SK-N-SH treated with all-trans-retinoic acid at 6 μM for 48 hours (cell line): Measurements from ENCODE around the gene ADGRB3.

ENCODE experiments used
- ATAC-seq: fragments of 200-7000 bp; cut with Tn5 transposase; 3 replicates; pipeline ENCODE4 v1.9.1; 2020; ENCODE audit warnings: mild to moderate bottlenecking, moderate library complexity
- ARNTL ChIP-seq: fragments of 450-650 bp; formaldehyde crosslinking; IDR thresholded peaks from 2 replicates; pipeline ENCODE4 v1.5.0; 2020; ENCODE audit warnings: low read depth, mild to moderate bottlenecking, moderate library complexity, borderline replicate concordance
- BACH2 ChIP-seq: fragments of 250-450 bp; sonication (Bioruptor Pico); IDR thresholded peaks from 2 replicates; pipeline ENCODE4 v1.9.0; 2021; ENCODE audit warnings: mild to moderate bottlenecking, borderline replicate concordance
- CREB5 ChIP-seq: fragments of 250-450 bp; sonication (Bioruptor Pico); IDR thresholded peaks from 2 replicates; pipeline ENCODE4 v1.5.1; 2020; ENCODE audit warnings: low read depth, mild to moderate bottlenecking, moderate library complexity
- CSDC2 ChIP-seq: fragments of 250-450 bp; sonication (Bioruptor Pico); IDR thresholded peaks from 2 replicates; pipeline ENCODE4 v1.5.0; 2020; ENCODE audit warnings: mild to moderate bottlenecking, moderate library complexity
- CSRNP3 ChIP-seq: fragments of 250-450 bp; sonication (Bioruptor Pico); IDR thresholded peaks from 2 replicates; pipeline ENCODE4 v1.5.1; 2021; ENCODE audit warnings: mild to moderate bottlenecking, moderate library complexity
- ESRRG ChIP-seq: fragments of 250-450 bp; sonication (Bioruptor Pico); IDR thresholded peaks from 2 replicates; pipeline ENCODE4 v1.6.1; 2021; ENCODE audit warnings: mild to moderate bottlenecking
- GLIS3 ChIP-seq: fragments of 250-450 bp; sonication (Bioruptor Pico); IDR thresholded peaks from 2 replicates; pipeline ENCODE4 v1.5.0; 2020; ENCODE audit warnings: mild to moderate bottlenecking, moderate library complexity
- ISL1 ChIP-seq: fragments of 250-450 bp; sonication (Bioruptor Pico); IDR thresholded peaks from 2 replicates; pipeline ENCODE4 v2.1.2; 2022; ENCODE audit warnings: mild to moderate bottlenecking, moderate library complexity
- OSR1 ChIP-seq: fragments of 250-450 bp; sonication (Bioruptor Pico); IDR thresholded peaks from 2 replicates; pipeline ENCODE4 v1.8.0; 2022; ENCODE audit warnings: moderate library complexity, mild to moderate bottlenecking, inconsistent platforms
- PATZ1 ChIP-seq: fragments of 250-450 bp; sonication (Bioruptor Pico); IDR thresholded peaks from 2 replicates; pipeline ENCODE4 v1.8.0; 2020; ENCODE audit warnings: mild to moderate bottlenecking, moderate library complexity, borderline replicate concordance
- TCF4 ChIP-seq: fragments of 250-450 bp; sonication (Bioruptor Pico); IDR thresholded peaks from 2 replicates; pipeline ENCODE4 v1.8.0; 2021; ENCODE audit warnings: mild to moderate bottlenecking, moderate library complexity, borderline replicate concordance
- TOX ChIP-seq: fragments of 250-450 bp; sonication (Bioruptor Pico); IDR thresholded peaks from 2 replicates; pipeline ENCODE4 v1.8.0; 2021; ENCODE audit warnings: mild to moderate bottlenecking, moderate library complexity, borderline replicate concordance
- TSHZ2 ChIP-seq: fragments of 250-450 bp; sonication (Bioruptor Pico); IDR thresholded peaks from 2 replicates; pipeline ENCODE4 v1.5.0; 2020; ENCODE audit warnings: mild to moderate bottlenecking, moderate library complexity
- ZFP3 ChIP-seq: fragments of 250-450 bp; sonication (Bioruptor Pico); IDR thresholded peaks from 2 replicates; pipeline ENCODE4 v1.5.0; 2020; ENCODE audit warnings: mild to moderate bottlenecking, moderate library complexity
- ZFP30 ChIP-seq: fragments of 450-650 bp; formaldehyde crosslinking; IDR thresholded peaks from 2 replicates; pipeline ENCODE4 v1.5.0; 2022; ENCODE audit warnings: mild to moderate bottlenecking, moderate library complexity
- ZNF565 ChIP-seq: fragments of 450-650 bp; formaldehyde crosslinking; conservative IDR thresholded peaks from 2 replicates; pipeline ENCODE4 v1.5.0; 2020; ENCODE audit warnings: low read depth, mild to moderate bottlenecking, moderate library complexity
- ZNF70 ChIP-seq: fragments of 450-650 bp; formaldehyde crosslinking; IDR thresholded peaks from 2 replicates; pipeline ENCODE4 v1.5.0; 2020; ENCODE audit warnings: mild to moderate bottlenecking, moderate library complexity

Gene ADGRB3

DNA sequence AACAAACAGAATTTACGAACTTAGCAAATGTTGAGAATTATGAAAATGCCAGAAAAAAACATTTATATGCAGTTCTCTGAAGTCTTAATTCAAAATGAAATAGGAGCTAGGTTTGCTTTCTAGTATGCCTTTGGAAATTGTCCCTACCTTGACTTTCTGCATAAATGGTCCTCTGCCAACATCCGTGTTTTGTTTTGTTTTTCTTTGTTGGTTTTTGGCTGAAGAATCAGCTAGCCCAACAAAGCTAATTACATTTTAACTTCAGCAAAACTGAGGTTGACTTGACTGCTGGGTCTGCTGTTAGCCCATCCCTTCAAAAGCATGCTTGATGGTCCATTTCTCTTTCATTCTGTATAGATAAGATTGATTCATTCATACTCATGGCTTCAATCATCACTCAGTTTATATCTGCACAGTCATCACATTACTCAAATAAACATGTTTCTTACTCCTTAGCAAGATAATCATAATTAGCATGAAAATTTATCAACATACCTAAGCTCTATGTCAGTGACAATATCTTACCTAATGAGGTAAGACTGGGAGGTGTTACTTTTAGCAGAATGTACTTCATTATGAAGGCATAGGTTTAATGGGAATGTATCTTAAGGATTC is 76.4 kb downstream of the ADGRB3 start:
- no peak for ATAC-seq
- no peak for TF ChIP-seq ARNTL (CRISPR knock-in tag)
- peak; percentile 52; the same call in 1 of the 2 replicates for TF ChIP-seq ISL1

DNA sequence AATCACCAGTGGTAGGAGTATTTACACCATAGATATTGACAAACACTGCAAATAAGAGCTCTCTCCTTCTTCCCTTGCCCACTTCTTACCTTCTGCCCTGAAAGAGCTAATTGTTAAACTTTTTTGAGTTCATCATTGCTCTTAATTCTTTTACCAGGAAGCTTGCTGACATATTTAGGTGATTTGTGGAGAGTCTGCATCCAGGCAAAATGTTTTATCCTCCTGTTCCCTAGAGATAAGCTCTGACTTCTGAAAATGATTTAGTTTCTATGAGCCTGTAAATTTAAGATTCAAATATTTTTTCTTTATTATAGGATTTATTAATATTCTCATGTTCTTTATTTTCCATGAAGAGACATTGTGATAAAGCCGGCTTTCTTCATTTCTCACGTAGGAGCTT is 81.5 kb downstream of the ADGRB3 start:
- no peak for ATAC-seq
- TF ChIP-seq ZNF565 (no peak), GLIS3 (CRISPR knock-in tag) (no peak), PATZ1 (CRISPR knock-in tag) (no peak), ZFP30 (no peak)

GRCh38 chr6:68718385-68719073 is 83.4 kb downstream of the ADGRB3 start:
- TF ChIP-seq OSR1 (CRISPR knock-in tag) (no peak), CREB5 (peak; percentile 53; the same call in 1 of the 2 replicates), ARNTL (CRISPR knock-in tag) (no peak), BACH2 (no peak), TSHZ2 (CRISPR knock-in tag) (no peak), ZFP3 (CRISPR knock-in tag) (no peak), ISL1 (peak; percentile 78)
- ATAC-seq: no peak

DNA sequence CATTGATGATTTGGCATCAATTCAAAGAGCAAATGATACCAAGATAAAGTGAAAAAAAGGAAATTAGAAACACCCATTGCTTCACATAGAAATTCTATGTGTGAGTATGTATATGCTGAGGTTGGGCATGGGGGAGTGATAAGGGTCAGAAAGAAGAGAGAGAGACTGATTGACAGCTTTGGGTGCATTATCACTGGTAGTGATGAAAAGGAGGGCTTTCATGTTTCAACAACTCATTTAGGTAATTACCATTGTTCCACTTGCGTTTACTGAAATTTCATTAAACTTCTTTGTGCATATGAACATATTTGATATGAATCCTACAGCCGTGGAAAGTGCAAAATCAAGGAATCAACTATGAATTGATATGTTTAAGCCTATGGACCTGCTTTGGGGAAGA is 84.7 kb downstream of the ADGRB3 start:
- ATAC-seq: no peak
- no peak for TF ChIP-seq TOX

DNA sequence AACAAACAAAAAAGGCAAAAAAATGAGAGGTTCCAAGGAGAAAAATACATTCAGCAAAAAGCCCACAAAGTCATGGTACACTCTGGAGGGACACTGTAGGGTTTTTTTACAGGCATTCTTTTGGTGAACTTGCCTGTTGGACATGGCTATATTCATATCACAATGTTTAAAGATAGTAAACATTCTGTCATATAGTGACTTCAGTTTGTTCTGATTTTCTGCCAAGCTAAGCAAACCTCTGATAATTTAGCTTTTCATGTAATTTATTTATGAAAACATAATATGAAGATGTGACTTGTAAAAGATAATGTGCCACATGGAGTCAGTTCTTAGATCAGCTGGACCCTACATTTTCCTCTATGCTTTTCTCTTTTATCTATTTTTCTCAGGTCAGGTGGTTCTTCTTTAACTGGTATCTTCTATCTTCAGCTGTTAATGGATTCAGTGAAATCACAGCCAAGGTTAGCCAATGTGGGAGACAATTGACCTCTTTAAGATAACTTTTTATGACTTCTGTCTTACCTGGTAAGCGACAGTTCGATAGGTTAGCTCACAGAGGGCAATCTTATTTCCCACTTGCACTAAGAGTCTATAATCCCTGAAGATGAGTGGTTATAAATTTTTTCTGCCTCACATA is 87.9 kb downstream of the ADGRB3 start:
- ATAC-seq: no peak
- no peak for TF ChIP-seq ZNF565
- TF ChIP-seq CSRNP3 (CRISPR knock-in tag): no peak
- TF ChIP-seq ESRRG (CRISPR knock-in tag): no peak
- no peak for TF ChIP-seq PATZ1 (CRISPR knock-in tag)
- no peak for TF ChIP-seq BACH2
- TF ChIP-seq TCF4 (CRISPR knock-in tag): peak; percentile 13; the same call in 1 of the 2 replicates
- TF ChIP-seq TSHZ2 (CRISPR knock-in tag): peak; percentile 57; the same call in 1 of the 2 replicates
- peak; percentile 10; the same call in 1 of the 2 replicates for TF ChIP-seq ISL1
- TF ChIP-seq CREB5: no peak
- TF ChIP-seq ZNF70: no peak
- TF ChIP-seq OSR1 (CRISPR knock-in tag): no peak
- TF ChIP-seq ZFP30: no peak
- TF ChIP-seq CSDC2 (CRISPR knock-in tag): no peak
- no peak for TF ChIP-seq ZFP3 (CRISPR knock-in tag)
